ENCODE measurements around the gene RBM14.
"Not testable (repeated sequence)": the region's sequence is repeated elsewhere in the genome, so short reads cannot be mapped to it uniquely, and the experiment has no call there.

The RBM14 gene

DNA sequence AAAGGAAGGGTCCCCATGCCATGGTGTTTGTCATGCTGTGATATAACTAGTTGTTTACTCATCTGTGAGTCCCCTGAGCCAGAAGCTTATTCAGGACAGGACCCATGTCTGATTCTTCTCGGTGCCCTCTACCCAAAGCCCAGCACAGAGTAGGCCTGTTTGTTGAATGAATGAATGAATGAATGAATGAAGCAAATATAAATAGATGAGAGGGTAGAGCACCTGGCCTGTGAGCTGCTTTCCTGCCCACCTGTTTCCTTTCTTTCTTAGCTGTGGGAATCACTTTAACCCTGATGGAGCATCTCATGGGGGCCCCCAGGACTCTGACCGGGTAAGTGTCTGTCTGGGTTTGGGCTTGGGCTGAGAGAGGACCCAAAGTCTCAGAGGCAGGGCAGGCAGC, 16.2 kb upstream of the RBM14 start:
- no peak for DNase-seq

DNA sequence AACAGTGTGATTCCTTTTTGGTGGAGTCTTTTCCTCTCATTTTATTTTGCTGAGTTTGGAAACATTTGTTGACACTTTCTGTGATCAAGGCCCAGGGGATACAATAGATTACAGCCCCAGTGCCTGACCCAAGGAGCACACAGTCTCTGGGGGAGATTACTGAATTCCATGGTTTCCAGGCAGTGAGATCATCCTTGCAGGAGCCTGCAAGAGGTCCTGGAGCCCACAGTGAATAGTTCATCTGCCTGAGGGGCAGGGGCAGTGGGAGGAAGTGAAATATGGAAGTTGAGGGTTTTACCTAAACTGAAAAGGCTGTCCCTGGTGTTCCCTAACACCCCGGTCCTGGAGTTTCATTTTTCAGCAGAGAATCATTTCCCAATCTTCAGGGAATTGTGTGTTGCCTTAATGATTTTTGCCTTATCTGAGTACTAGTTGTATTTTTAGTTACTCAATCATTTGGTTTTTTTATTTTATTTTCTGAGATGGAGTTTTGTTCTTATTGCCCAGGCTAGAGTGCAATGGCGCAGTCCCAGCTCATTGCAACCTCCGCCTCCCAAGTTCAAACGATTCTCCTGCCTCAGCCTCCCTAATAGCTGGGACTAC, 15.7 kb upstream of the RBM14 start:
- DNase-seq, result no peak

DNA sequence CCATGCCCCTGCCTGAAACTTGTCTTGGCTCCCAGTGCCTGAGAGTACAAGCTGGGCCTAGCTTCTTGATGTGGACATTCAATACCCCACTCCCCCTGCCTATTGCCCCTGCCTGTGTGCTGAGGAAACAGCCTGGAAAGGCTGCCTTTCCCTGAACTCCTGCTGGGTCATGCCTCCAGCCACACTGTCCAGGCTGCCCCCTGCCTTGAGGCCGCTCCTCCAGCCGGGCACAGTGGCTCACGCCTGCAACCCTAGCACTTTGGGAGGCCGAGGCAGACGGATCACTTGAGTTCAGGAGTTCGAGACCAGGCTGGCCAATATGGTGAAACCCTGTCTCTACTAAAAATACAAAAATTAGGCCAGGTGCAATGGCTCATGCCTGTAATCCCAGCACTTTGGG, 13.4 kb upstream of the RBM14 start:
- no peak for DNase-seq

DNA sequence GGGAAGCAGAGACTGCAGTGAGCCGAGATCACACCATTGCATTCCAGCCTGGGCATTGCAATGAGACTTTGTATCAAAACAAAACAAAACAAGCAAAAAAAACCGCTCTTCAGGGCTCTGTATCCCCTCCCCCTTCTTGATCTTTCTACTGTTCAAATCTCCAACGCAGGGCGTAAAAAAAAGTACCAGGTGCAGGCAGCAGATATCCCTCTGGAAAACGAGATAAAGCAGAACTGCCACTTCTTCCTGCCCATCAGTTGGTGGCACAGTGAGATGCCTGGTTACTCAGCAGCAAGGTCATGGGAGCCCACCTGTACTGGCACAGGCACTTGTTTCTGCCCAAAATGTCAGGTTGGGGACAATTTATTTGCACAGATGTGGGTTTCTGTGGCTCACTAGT, 12.3 kb upstream of the RBM14 start:
- no peak for DNase-seq

DNA sequence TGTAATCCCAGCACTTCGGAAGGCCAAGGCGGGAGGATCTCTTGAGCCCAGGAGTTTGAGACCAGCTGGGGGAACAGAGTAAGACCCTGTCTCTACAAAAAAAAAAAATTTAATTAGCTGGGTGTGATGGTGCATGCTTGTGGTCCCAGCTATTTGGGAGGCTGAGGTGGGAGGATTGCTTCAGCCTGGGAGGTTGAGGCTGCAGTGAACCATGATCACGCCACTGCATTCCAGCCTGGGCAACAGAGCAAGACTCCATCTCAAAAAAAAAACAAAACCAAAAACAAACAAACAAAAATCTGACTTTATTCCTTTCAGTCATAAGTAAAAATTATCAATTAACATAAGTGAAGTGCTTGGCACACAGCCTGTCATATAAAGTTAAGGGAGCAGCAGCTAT, 9.8 kb upstream of the RBM14 start:
- DNase-seq, result not testable (repeated sequence)

DNA sequence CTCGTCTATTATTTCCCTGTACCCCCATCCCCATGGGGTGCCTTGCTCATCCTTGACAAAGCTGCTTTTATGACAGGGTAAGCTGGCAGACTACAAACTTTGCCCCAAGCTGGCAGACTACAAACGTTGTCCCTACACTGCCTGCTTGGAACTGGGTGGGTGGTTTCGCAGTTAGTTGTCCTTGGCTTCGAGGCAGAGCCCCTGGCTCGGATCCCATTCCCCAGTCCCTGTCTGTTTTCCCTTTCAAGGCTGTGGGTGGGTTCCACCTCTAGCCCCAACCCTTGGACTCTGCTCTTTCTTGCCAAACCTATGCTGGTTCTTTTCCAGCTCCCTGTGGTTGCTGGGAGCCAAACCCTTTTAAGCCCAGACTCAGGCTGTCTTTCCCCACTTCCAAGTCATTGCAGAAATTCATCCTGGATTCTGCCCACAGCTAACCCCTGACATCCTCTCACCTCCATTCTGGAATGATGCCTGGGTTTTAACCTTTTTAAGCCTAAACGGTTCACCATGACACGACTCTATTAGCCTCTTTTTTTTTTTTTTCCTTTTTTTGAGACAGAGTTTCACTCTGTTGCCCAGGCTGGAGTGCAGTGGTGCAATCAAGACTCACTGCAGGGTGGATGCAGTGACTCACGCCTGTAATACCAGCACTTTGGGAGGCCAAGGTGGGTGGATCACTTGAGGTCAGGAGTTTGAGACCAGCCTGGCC, 9.2 kb upstream of the RBM14 start:
- DNase-seq, result peak; percentile 87

DNA sequence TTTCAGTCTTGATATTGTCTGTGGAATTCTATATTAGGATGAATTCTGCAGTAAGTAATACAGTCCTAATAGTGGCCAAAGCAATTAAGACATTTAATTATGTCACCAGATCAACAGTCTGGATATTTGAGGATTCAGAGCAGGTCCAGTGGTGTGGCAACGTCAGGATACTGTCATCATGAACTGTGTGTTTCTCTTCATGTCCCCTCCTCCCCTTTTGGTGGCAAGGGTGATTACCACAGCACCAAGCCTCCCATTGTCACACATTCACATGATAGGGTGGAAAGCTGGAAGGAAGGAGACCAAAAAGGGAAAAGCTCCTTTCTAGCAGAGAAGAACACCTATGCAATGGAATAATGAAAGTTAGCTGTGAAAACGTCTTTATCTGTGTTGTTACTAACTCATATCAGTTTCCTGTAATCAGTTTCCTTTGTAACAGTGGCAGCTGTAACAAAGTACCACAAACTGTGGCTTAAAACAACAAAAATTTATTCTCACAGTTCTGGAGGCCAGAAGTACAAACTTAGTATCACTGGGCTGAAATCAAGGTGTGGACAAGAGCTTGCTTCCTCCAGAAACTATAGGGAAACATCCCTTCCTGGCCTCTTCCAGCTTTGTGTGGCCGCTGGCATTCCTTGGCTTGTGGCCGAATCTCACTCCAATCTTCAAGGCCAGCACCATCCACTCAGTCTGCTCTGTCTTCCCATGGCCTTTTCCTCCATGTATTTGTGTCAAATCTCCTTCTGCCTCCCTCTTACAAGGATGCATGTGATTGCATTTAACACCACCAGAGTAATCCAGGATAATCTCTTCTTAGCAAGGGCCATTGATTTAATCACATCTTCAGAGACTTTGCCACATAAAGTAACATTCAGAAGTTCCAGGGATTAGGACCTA, 6.5 kb upstream of the RBM14 start:
- DNase-seq, result no peak

DNA sequence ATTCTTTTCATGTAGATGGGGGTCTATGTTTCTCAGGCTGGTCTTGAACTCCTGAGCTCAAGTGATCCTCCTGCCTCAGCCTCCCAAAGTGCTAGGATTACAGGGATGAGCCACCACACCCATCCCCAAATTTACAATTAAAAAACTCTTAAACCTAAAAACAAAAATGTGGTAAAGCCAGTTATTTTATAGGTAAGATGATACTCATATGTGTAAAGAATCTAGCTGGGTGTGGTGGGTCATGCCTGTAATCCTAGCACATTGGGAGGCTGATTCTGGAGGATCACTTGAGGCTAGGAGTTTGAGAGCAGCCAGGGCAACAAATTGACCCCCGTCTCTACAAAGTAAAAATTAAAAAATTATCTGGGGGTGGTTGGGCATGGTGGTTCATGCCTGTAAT, 4.0 kb upstream of the RBM14 start:
- DNase-seq, result no peak

DNA sequence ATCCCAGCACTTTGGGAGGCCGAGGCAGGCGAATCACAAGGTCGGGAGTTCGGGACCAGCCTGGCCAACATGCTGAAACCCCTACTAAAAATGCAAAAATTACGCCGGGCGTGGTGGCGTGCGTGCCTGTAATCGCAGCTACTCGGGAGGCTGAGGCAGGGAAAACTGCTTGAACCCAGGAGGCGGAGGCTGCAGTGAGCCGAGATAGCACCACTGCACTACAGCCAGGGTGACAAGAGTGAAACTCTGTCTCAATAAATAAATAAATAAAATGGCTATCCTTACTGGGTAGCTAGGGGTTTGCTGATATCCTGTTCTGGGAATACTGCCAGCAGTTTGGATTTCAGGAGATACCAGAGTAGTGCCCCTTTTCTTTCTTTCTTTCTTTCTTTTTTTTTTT, 2.4 kb upstream of the RBM14 start:
- DNase-seq, result no peak

DNA sequence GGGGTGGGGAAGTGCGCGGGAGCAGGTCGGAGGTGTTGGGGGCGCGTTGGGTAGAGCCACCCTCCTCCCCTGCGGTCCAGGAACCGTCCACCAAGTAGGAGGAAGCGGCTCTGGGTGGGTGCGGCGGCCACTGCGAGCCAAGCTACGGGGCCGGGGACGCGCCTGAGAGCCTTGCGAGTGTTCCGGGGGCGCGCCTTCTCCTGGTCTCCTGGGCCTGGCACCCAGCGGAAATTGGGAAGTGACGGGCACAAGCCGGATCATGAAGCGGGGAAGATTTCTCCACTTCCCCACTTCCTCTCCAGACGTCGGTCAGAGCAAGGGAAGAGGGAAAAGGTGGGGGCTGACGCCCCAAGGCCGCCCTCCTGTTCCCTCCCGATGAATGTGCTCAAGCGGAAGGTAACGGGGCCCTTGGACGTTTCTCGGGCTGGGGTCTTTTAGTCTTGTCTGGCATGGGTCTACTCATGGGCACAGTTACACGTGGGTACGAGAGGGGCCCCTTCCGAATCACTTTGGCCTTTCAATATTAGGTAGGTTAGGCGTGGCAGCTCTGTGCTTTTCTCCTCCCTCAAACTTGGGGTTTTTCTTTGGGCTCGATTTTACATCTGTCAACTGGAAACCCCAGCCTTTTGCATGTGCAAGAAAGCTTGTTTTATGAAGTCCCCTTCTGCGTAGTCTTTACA, 865 bp downstream of the RBM14 start:
- DNase-seq, result no peak

DNA sequence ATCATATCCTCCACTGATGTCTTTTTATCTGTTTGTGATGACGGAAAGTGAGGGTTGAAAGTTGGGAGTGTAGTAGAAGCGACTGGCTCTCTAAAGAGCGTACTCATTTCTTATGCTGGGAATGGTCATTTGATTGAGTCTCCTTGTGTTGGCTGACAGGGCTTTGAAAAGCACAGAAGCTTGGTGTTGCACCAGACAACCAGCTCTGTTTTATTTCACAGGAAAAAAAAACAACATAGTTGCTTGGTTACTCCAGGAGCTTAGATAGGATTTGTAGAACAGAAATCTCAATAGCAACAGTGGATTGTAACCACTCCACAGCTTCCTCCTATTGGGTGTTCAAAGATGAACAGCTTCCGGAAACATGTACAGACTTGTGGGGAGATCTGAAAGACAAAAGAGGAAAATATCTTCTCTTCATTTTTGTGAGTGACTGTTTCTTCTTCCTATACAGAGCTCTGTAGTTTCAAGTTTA, 2.7 kb downstream of the RBM14 start:
- DNase-seq, result no peak

DNA sequence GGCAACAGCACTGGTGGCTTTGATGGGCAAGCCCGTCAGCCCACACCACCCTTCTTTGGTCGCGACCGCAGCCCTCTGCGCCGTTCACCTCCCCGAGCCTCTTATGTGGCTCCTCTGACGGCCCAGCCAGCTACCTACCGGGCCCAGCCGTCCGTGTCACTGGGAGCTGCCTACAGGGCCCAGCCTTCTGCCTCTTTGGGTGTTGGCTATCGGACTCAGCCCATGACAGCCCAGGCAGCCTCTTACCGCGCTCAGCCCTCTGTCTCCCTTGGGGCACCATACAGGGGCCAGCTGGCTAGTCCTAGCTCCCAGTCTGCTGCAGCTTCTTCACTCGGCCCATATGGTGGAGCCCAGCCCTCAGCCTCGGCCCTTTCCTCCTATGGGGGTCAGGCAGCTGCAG, 8.0 kb downstream of the RBM14 start:
- no peak for DNase-seq

DNA sequence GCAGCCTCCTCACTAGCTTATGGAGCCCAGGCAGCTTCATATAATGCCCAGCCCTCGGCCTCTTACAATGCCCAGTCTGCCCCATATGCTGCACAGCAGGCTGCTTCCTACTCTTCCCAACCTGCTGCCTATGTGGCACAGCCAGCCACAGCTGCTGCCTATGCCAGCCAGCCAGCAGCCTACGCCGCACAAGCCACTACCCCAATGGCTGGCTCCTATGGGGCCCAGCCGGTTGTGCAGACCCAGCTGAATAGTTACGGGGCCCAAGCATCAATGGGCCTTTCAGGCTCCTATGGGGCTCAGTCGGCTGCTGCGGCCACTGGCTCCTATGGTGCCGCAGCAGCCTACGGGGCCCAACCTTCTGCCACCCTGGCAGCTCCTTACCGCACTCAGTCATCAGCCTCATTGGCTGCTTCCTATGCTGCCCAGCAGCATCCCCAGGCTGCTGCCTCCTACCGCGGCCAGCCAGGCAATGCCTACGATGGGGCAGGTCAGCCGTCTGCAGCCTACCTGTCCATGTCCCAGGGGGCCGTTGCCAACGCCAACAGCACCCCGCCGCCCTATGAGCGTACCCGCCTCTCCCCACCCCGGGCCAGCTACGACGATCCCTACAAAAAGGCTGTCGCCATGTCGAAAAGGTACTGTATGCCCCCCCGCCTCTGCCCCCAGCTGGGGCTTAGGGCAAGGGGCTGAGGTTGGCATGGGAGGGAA, 8.8 kb downstream of the RBM14 start:
- DNase-seq, result no peak

DNA sequence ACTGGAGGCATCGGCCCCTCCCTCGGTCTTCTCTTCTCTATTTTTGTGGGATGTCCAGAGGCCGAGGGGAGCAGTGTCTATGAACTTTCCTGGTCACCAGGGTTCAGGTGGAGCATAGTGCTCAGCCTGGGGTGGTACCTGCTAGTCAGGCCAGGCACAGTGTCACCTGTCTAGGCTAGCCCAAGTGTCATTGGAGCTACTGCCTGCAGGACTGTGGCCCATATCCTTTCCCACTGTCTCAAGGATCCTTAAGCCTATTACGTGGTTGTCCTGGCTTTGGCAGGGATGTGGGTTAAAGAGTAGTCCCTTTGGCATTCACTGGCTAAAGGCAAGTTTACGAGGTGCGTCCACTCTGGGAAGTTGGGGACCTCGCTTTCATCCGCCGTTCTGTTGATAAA, 9.3 kb downstream of the RBM14 start:
- no peak for DNase-seq

DNA sequence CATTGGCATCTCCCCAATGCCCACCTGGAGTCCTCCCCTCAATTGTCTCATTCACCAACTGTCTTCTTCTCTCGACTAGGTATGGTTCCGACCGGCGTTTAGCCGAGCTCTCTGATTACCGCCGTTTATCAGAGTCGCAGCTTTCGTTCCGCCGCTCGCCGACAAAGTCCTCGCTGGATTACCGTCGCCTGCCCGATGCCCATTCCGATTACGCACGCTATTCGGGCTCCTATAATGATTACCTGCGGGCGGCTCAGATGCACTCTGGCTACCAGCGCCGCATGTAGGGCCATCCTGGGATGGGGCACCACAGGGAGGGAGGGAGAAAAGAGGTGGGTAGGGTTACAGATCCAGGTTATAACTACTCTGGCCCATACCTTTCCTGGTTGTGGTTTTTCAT, 10.0 kb downstream of the RBM14 start:
- DNase-seq, result no peak

DNA sequence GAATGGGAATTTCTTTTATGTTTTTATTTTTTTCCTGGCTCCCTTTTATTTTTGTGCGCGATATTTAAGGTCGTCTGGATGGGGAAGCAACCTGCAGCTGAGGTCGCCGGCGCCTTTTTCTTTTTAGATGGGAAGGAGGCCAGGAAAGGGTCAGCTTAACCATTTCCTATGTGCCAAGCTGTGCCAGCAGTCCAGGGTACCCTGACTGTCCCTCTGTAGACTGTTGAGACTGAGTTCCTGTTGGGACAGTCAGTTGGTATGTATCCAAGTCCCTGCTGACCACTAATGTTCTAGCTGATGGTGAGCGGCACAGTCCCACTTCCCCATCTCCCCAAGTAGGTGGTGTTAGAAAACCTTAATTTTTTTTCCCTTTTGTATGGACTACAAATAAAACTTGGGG, 10.5 kb downstream of the RBM14 start:
- DNase-seq, result no peak

DNA sequence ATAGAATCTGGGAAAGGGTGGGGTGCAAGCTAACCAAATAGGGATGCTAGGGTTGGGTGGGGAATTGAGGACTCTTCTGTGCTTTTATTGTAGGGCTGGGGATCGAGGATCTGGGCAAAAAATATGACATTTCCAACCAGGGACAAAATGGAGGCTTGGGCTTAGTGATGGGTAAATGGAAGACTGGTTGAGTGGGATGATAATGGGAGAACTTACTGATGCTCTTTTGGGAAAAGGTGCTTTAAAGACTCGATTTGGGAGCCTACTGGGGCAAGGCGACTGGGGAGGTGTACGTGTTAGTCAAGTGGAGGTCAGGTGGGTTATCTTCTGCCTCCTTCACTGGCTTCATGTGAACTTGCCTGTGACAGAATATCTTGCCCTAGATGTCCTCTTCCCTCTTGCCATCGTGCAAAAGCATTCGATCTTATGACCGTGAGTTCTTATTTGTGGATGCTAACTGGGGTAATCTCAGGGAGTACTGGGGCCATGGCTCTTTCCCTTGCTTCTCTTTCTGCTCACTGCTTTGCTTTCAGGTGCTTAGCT, 11.7 kb downstream of the RBM14 start:
- DNase-seq, result no peak

DNA sequence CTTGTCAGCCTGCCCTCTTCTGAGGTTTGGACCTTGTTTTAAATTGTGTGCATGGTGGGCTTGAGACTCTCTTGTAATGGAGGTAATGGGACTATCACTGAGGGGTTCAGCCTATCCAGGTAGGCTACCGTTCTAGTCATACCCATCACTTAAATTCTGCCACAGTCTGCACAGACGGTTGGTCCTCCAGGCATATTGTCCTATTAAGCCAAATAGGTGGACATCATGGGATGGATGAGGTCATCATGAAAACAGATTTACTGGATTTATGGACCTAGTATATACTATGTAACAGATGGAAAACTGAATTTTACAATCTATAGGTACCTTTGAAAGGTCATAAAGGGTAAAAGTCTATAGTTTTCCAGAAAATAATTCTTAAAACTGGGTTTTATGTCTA, 12.9 kb downstream of the RBM14 start:
- DNase-seq, result no peak

DNA sequence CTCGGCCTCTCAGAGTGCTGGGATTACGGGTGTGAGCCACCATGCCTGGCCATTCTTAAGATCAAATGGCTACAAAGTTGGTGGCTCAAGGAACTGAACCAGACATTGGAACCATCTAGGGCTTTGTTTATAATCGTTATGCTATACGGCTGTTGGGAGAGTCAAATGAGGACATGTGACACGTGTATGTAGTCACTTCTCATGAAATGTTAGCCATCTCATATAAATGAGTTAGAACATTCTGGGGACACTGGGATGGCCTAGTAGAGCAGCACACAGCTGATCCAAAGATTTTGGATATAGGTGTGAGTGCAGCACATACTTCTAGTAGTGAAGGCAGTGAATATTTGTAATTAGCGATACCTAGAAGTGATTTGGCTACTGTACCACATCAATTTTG, 15.5 kb downstream of the RBM14 start:
- DNase-seq, result no peak

DNA sequence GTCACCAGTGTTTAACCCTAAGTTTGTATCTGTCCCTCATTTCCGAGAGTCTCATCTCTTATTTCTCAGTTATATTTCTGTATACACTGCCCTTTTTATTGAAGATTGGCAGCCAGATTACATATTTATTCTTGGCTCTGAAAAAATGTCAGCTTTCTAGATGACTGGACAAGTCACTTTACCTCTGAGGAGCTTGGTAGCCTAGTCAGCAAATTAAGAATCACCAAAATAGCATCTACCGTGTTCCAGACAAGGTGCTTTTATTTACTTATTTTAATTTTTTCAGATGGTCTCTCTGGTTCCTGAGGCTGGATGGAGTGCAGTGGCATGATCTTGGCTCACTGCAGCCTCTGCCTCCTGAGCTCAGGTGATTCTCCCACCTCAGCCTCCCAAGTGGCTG, 16.5 kb downstream of the RBM14 start:
- no peak for DNase-seq

DNA sequence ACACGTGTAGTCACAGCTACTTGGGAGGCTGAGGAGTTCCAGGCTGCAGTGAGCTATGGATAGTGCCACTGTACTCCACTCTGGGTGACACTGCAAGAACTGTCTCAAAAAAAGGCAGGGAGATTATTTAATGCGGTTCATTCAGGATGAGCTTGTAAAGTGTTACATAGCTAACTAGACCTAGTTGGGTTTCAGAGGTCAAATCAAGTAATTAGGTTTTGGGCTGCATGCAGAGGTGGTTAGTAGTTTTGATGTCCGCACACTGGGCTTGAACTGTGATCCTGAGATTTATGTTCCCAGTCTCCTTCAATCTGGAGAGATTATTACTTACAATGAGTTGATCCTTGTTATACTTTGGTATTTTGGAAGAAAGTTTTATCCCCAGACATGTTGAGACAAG, 20.0 kb downstream of the RBM14 start:
- no peak for DNase-seq

DNA sequence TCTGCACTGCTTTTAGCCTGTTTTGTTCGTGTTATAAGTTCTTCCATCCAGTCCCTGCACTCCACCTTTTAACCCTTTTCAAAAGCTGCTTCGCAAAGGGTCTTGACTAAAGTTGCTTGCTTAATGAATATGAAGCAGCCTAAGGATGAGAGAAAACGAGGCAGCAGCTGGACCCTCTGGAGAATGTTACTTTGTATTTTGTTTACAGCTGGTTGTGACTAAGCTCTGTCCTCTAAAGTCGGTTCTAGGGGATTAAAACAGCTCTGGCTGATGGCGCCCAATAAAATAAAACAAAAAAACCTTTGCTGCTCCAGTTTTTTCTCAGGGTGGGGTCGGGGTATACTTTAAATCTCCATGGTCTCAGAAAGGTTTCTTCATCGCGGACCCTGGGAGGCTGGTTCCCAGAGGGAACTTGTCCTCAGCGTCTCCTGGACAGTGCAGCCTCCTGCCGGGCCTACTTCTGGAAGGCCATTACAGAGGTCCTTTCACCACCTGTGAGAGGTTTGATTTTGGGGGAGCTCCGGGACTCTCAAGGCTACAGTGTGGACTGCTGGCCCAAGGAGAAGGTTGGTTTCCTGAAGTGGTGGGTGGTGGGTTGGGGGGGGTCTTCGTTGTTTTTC, 21.2 kb downstream of the RBM14 start:
- DNase-seq, result no peak

Data from right hindlimb (tissue), 1 donor.